Stimulated activated CD4-positive, alpha-beta T cell treated with anti-CD3 and anti-CD28 coated beads, TNF-alpha, amount 100 ng/mL, for 4 hours (primary cell): ENCODE results near the gene SLC66A2.

Experiments used
- DNase-seq, 3 experiments: peaks; one replicate each; pipeline ENCODE4 v3.0.0-alpha.2; 2020; ENCODE audit warnings: low read depth in 3 of 3

The SLC66A2 gene

GRCh38 chr18:79952456-79952995 lies 1.1 kb upstream of the SLC66A2 start:
- no peak for DNase-seq

GRCh38 chr18:79950515-79951341 lies 725 bp downstream of the SLC66A2 start:
- DNase-seq: no peak

GRCh38 chr18:79949697-79950487 lies 1.6 kb downstream of the SLC66A2 start:
- DNase-seq: no peak

DNA sequence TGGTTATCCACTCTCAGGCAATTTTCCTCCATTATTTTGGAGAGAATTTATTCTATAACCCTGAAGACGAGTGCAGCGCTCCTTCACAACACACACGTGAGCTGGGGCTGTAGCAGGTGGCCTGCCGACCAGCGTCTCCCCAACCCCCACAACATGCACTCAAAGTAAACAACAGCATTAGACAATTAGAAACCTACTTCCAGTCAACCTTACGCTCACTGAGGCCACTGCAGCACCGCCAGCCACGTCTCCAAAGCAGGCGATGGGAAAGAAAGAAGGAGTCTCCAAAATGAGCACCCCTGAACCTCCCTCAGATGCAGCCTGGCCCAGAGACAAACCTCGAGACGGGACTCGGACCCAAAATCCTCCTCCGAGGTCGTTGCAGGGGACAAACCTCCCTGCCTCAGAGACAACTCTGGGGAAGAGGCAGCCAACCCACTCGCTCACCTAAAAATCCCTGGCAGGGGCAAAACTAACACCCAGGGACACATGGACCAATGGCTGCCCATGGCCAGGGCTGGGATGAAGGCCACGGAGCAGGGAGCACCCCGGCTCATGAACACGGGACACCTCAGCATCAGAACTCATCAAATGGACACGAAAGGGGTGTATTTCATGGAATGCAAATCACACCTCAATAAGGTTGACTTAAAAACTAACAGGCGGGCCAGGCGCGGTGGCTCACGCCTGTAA lies 2.6 kb downstream of the SLC66A2 start:
- no peak for DNase-seq

GRCh38 chr18:79947881-79948610 lies 3.4 kb downstream of the SLC66A2 start:
- DNase-seq: no peak

- no peak for DNase-seq
Measured at GRCh38 chr18:79947054-79947755, 4.2 kb downstream of the SLC66A2 start.

GRCh38 chr18:79945118-79946042 lies 6.1 kb downstream of the SLC66A2 start:
- no peak for DNase-seq

- DNase-seq: no peak
Measured at GRCh38 chr18:79944746-79945117, 6.7 kb downstream of the SLC66A2 start.

GRCh38 chr18:79944126-79944731 lies 7.2 kb downstream of the SLC66A2 start:
- DNase-seq: no peak

GRCh38 chr18:79943608-79944125 lies 7.8 kb downstream of the SLC66A2 start:
- DNase-seq: no peak

GRCh38 chr18:79942786-79943607 lies 8.5 kb downstream of the SLC66A2 start:
- DNase-seq: no peak

DNA sequence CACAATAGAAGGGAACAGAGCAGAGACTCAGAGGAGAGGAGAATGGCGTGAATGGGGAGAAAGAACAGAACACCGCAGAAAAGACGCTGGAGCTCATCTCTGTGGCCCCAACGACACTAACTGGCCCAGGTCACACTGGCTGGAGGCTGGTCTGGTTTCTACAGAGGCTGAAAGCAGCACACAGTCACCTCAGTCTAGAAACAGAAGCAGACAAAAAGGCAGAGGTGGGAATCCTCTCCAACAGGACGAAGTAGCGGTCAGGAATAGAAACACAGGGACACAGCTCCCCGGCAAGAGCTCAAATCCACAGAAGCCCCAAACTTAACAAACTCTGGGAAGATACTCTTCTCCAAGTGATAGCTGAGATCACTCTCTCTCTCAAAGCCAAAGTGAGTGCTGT lies 9.2 kb downstream of the SLC66A2 start:
- no peak for DNase-seq

DNA sequence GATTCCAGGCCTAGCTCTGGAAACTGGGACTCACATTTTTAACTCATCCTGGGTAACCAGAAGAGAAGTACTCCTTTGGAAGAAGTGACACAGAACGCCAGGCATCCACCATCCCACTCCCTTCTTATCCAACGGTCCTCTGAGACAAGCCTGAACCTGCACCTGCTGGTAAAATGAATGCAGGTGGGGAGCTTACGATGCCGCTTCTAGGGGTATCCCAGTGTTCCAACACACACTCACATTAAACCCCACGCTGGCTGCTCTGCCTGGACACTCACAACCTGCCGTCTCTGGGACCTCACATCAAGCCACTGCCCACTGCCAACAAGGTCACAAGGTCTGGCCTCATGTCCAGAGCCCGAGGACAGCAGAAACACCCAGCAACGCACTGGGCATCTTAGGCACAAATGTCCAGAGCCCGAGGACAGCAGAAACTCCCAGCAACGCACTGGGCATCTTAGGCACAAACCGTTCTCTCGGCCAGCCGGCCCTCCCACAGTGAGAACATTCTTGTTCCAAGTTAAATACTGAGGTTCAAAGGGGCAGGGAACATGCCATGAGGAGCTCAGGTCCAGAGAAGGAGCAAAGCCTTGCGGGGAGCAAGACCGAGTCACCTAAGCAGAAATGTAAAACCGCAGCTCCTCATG lies 9.9 kb downstream of the SLC66A2 start:
- no peak for DNase-seq

DNA sequence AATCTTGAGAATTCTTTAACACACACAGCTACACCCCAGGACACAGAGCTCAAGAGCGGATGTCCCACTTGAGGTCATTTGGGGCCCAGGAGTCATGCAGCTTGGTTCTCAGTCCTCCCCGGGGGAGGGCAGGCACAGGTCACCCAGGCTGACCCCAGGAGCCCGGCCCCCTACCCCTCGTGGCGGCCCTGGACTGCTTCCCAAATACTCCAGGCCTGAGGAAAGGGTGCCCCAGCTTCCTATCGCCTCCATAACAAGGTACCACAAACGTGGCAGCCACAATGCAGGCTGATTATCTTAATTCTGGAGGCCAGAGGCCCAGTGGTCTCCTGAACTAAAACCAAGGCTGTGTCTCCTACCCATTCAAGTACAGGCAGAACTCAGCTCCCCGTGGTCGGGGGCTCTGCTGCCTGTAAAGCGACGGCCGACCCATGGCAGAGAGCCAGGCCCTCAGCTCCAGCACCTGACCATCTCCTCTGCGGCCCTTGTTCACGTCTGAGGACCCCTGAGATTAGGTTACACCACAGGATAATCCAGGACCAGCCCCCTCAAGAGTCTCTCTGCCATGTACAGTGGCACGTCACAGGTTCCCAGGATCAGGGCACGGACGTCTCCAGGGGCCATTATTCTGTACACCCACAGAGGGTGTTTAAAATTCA lies 10.5 kb downstream of the SLC66A2 start:
- DNase-seq: no peak

DNA sequence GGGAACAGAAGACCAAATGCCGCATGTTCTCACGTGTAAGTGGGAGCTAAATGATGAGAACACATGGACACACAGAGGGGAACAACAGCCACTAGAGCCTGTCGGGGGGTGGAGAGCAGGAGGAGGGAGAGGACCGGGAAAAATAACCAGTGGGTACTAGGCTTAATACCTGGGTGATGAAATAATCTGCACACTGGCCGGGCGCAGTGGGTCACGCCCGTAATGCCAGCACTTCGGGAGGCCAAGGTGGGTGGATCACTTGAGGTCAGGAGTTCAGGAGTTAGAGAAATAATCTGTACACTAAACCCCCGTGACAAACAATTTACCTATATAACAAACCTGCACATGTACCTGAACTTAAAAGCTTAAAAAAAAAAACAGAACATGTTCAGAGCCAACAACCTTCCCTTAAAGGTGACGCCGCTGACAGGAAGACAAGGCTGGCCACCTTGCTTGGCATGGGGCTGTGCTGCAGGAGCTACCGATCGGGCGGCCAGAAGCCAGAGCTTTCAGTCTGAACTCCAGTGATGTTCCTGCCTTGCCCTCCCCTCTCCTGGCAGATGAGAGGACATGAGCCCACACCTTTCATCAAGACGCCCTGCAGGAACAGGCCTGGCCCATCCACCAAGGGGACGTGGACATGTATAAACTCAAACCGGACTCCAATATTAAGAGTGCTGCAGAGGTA lies 11.2 kb downstream of the SLC66A2 start:
- no peak for DNase-seq

- DNase-seq: no peak
Measured at GRCh38 chr18:79939096-79939495, 12.4 kb downstream of the SLC66A2 start.

DNA sequence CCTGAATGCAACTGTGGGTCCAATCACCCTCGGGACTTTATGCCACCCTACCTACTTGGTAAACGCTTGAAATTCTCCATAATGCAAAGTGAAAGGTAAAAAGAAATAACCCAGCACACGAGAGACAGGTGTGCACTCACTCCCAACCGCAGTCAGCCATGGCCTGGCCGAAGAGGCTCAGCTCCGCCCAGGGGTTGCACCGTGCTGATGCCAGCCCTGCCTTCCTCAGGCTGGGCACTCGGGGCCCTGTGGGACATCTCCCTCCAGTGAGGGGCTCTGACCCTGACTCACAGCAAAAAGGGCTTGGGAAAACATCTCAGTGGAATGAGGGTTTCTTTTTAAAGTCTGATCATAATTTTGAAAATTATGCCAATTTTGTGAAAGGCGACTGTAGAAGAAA lies 13.3 kb downstream of the SLC66A2 start:
- DNase-seq: no peak
